HG03439 (cell line): Measurements from ENCODE around the gene RNF121.
"Not testable (repeated sequence)": the region's sequence is repeated elsewhere in the genome, so short reads cannot be mapped to it uniquely, and the experiment has no call there.

Source experiments
- ATAC-seq: cut with Tn5 transposase; IDR thresholded peaks from one replicate; pipeline ENCODE4 v1.9.1; 2021; ENCODE audit warnings: mild to moderate bottlenecking, moderate library complexity; ENCODE audit not compliant: unreplicated experiment

Gene RNF121

DNA sequence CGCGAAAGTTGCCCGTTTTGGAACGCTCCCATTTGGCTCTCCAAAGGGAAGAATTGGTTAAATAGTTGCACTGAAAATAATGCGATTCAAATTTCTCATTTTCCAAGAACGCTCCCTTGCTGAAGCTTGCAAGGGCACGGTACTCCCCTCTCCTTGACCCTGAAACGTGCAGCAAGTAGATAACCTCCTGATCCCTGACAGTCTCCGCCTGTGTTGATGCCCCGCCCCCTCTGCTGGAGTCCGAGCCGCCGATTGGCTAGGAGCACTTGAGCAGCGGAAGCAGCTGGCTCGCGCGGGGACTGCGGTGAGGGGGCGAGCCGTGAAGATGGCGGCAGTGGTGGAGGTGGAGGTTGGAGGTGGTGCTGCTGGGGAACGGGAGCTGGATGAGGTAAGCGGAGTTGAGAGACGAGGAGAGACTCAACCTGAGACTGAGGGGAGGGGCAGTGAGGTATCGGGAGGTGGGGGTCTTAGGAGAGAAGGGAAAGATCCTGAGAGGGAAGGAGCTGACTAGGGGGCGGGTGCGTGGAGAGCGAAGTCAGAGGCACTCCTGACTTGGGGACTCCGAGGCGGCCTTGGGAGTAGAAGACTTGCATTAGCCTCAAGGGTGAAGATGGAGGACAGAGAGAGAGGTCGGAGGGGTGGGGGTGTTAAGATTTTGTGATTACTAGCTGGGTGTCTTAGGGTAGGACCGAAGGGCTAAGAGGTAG is at the start of gene RNF121:
Gene RNF121 (plus strand): TSS at position 310 of the 707 bp plus-strand sequence. CDS start 16 bp downstream, at position 326.
- peak; percentile 82 for ATAC-seq

DNA sequence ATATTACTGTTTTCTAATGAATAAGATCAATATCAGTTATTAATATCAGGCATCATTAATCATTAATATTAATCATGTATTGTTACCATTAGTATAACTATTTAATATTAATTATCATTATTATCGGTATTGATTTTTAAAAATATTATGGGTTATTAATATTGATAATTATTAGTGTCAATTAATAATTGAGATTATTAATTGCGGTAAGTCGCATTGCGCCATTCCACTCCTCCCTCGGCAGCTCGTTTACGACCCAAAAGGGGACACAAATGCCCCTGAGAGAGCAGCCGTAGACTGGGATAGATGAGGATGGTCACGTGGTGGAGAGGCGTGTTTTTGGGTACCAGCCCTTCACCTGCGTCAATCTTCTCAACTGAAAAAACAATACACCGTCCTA is 43.0 kb upstream of the RNF121 start:
- not testable (repeated sequence) for ATAC-seq

DNA sequence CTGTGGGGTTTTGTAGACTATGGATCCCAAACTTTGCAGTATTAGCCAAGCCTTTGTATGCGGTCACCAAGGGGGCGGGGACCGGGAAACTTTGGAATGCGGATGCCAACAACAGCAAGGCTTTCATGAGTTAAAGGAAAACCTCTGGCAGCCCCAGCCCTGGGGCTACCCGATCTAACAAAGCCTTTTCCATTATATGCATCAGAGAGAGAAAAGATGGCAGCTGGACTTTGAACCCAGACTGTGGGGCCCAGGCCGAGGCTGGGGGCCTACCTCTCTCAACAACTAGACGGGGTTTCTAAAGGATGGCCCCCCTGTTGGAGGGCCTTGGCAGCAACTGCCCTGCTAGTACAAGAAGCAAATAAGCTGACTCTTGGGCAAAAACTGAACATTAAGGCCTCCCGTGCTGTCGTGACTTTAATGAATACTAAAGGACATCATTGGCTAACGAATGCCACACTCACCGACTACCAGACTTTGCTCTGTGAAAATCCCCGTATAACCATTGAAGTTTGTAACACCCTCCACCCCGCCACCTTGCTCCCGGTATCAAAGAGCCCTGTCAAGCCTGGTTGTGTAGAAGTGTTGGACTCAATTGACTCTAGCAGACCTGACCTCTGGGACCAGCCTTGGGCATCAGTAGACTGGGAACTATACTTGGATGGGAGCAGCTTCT is 40.4 kb upstream of the RNF121 start:
- ATAC-seq: not testable (repeated sequence)

DNA sequence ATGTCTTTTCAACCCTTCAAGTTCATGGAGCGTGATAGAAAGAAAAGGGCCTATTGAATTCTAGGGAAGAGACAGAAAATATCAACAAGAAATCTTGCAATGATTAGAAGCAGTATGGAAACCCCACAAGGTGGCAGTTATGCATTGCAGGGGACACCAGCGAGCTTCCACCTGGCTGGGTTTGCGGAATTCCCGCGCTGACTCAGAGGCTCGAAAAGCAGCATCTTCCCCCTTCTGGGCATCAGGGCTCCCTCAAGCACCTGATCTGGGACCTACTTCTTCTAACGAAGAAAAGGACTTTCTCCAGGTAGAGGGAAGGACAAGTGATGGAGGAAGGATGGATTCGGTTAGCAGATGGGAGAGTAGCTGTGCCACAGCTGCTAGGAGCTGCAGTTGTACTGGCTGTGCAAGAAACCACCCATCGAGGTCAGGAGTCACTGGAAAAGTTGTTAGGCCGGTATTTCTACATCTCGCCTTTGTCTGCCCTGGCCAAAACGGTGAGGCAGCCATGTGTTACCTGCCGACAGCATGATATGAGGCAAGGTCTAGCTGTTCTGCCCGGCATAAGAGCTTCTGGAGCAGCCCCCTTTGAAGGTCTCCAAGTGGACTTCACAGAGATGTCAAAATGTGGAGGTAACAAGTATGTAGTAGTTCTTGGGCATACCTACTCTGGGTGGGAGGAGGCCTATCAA is 39.5 kb upstream of the RNF121 start:
- ATAC-seq: not testable (repeated sequence)

DNA sequence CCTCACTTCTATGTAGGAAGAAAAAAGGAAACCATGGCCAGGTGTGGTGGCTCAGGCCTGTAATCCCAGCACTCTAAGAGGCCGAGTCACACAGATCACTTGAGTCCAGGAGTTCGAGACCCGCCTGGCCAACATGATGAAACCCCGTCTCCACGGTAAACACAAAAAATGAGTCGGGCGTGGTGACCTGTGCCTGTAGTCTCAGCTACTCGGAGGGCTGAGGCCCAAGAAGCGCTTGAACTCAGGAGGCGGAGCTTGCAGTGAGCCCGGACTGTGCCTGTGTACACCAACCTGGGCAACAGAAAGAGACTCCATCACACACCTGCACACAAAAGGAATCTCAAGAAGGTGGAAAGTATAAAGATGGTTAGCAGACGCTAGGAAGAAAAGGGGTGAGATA is 32.9 kb upstream of the RNF121 start:
- ATAC-seq: no peak

DNA sequence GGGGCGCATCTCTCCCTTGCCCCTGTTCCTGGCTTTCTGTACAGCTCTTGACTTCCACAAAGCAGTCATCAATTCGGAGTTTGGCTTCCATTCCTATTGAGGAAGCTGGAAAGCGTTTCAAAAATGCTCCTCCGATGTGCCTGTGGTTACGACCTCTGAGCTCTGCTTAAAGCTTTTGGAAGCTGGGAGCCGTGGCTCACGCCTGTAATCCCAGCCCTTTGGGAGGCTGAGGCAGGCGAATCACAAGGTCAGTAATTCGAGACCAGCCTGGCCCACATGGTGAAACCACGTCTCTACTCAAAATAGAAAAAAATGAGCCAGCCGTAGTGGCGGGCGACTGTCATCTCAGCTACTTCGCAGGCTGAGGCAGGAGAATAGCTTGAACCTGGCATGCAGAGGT is 27.7 kb upstream of the RNF121 start:
- not testable (repeated sequence) for ATAC-seq

DNA sequence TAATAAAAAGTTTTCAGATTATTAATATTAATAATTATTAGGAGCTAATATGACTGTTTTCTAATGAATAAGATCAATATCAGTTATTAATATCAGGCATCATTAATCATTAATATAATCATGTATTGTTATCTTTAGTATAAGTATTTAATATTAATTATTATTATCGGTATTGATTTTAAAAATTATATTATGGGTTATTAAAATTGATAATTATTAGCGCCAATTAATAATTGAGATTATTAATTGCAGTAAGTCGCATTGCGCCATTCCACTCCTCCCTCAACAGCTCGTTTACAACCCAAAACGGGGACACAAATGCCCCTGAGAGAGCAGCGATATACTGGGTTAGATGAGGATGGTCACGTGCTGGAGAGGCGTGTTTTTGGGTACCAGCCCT is 20.6 kb upstream of the RNF121 start:
- no peak for ATAC-seq

DNA sequence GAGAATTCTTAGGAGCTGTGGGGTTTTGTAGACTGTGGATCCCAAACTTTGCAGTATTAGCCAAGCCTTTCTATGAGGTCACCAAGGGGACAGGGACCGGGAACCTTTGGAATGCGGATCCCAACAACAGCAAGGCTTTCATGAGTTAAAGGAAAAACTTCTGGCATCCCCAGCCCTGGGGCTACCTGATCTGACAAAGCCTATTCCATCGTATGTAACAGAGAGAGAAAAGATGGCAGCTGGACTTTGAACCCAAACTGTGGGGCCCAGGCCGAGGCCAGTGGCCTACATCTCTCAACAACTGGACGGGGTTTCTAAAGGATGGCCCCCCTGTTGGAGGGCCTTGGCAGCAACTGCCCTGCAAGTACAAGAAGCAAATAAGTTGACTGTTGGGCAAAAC is 18.1 kb upstream of the RNF121 start:
- ATAC-seq: not testable (repeated sequence)

DNA sequence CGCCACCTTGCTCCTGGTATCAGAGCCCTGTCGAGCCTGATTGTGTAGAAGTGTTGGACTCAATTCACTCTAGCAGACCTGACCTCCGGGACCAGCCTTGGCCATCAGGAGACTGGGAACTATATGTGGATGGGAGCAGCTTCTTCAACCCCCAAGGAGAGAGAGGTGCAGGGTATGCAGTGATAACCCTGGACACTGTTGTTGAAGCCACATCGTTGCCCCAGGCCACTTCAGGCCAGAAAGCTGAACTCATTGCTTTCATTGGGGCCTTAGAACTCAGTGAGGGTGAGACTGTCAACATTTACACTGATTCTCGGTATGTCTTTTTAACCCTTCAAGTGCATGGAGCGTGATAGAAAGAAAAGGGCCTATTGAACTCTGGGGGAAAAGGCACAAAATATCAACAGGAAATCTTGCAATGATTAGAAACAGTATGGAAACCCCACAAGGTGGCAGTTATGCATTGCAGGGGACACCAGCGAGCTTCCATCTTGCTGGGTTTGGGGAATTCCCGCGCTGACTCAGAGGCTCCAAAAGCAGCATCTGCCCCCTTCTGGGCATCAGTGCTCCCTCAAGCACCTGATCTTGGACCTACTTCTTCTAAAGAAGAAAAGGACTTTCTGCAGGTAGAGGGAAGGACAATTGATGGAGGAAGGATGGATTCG is 17.4 kb upstream of the RNF121 start:
- not testable (repeated sequence) for ATAC-seq

DNA sequence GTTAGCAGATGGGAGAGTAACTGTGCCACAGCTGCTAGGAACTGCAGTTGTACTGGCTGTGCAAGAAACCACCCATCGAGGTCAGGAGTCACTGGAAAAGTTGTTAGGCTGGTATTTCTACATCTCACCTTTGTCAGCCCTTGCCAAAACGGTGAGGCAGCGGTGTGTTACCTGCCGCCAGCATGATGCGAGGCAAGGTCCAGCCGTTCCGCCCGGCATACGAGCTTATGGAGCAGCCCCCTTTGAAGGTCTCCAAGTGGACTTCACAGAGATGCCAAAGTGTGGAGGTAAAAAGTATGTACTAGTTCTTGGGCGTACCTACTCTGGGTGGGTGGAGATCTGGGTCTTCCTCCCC is 16.9 kb upstream of the RNF121 start:
- not testable (repeated sequence) for ATAC-seq

DNA sequence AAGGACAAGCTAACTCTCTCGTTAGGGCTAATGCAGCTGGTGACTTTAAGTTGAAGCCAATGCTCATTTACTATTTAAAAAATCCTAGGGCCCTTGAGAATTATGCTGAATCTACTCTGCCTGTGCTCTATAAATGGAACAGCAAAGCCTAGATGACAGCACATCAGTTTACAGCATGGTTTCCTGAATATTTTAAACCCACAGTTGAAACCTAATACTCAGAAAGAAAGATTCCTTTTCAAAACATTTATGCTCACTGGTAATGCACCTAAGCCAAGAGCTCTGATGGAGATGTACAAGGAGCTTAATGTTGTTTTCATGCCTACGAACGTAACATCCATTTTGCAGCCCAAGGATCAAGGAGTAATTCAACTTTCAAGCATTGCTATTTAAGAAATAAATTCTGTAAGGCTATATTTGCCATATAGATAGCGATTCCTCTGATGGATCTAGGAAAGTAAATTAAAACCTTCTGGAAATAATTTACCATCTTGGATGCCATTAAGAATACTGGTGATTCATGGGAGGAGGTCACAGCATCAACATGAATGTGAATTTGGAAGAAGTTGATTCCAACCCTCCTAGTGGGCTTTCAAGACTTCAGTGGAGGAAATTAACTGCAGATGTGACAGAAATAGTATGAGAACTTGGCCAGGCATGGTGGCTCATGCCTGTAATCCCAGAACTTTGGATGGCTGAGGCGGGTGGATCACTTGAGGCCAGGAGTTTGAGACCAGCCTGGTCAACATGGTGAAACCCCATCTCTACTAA is 14.9 kb upstream of the RNF121 start:
- ATAC-seq: no peak

DNA sequence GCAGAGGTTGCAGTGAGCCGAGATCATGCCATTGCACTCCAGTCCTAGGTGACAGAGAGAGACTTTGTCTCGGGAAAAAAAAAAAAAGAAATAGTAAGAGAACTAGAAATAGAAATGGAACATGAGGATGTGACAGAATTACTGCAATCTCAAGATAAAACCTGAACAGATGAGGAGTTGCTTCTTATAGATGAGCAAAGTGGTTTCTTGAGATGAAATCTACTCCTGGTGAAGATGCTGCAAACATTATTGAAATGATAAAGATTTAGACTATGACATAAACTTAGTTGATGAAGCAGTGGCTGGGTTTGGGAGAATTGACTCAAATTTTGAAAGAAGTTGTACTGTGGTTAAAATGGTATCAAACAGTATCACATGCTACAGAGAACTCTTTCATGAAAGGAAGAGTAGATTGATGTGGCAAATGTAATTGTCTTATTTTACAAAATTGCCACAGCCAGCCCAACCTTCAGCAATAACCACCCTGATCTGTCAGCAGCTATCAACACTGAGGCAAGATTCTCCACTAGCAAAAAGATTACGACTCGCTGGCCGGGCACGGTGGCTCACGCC is 14.1 kb upstream of the RNF121 start:
- ATAC-seq: no peak

DNA sequence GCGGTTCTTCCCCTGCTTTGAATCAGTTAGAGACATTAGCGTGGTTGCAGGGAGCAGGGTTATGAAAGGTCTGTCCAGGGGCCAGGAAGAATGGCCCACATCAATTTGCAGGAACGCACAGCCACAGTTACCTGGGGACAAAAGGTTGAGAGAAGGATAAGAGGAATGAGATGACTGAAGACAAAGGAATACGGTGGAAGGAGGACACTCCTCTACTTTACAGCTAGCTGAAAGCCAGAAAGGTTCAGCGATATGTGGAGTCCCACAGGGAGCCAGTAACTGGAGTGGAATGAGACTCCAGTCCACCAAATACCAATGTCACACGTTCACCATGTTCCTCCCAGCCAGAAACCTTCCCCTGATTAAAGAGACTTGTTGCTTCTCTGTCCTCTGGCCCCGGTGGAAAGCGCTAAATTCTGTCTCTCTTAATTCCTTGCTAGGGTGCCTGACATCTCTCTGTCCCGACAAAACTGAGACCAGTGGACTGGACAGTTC is 11.2 kb upstream of the RNF121 start:
- no peak for ATAC-seq

DNA sequence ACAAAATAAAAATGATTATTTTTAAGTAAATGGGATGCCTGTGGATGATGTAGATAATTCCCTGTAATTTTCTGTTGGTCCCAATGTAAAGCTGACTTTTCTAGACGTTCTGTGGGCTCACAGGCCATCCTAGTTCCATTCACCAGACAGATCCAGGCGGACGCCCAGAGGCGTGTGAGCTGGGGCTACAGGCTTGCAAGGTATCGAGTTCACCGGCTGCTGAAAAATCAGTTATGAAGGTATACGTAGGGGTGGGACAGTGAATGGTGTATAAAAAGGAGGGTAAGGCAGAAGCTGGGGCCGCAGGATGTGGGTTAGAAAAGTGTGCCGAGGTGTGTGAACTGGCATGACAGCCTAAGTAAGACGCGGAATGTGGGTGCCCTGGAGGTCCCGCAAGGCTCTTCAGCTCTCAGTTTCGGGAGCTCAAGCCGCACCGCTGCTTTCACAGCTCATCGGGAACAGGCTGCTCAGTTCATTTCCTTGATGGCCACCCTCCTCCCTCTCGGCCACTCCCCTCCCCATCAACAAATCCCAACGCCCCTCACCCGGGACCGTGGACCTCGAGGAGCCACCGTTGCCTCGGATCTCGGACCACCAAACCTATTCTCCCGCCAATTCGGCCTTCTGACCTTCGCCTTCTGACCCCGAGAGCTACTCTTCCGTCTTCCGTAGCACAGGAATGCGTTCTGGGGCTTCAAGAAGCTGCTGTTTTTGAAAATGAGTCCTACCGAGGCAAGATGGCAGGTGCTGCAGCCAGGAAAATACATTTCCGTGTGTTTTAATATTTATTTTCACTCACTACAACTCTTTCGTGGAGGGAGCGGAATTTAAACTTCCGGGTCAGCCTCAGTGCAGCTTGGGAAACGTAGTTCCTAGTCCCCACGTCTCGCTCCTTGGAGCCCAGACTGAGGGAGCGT is 768 bp upstream of the RNF121 start, which contains the start of gene XNDC1N:
Gene XNDC1N (minus strand): TSS at position 775 of the 917 bp plus-strand sequence. CDS start 5,241 bp downstream, outside the sequence.
- peak; percentile 74 for ATAC-seq

DNA sequence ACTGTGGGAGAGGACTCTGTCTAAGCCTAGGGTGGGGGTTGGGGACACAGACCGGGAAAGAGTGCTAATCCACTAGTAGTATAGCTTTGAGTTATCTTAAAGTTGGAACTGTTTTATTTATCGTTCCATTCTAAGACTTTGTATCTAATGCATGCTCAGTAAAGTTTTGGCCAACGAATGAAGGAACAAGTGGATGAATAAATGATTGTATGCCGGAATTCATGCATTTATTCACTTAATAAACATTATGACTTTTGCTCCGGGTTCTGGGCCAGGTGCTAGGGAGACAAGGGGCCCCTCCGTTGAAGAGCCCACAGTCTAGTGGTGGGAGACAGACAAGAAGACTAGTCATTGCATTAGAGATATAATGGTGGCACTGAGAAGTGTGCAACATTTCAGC is 645 bp downstream of the RNF121 start:
- no peak for ATAC-seq

DNA sequence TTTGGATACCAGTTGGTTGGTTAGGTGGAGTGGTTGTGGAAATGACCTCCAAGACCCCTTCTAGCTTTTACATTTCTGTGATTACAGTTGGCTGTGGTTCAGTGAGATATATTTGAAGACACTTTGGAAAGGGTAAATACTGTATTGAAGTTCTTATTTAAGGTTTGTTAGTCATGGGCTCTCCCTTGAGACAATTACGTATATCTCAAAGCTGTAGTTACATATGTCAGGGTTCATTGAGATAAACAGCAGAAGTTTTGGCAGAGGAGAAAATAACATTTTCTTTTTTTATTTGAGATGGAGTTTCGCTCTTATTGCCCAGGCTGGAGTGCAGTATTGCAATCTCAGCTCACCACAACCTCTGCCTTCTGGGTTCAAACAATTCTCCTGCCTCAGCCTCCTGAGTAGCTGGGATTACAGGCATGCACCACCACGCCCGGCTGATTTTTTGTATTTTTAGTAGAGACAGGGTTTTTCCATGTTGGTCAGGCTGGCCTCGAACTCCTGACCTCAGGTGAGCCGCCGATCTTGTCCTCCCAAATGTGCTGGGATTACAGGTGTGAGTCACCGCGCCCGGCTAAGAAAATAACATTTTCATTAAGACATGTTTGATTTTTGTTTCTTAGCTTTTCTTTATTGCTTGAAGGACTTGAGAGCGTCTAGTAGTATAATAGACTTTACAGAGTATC is 1.9 kb downstream of the RNF121 start:
- no peak for ATAC-seq

DNA sequence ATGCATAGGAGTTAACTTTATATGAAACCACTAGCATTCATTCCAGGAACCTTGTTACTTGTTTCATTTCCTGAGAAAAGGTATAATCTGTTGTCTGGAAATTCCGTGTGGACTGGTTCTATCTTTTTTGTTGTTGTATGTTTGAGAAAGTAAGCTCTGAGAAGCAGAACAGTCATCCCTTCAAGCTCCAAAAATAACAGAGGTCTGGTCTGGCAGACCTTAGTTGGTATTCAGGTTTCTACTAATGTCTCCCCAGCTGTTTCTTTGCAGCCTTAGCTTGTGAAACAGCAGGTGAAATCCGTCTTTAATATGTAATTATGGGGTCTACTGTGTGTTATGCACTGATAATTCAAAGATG is 2.4 kb downstream of the RNF121 start:
- no peak for ATAC-seq

DNA sequence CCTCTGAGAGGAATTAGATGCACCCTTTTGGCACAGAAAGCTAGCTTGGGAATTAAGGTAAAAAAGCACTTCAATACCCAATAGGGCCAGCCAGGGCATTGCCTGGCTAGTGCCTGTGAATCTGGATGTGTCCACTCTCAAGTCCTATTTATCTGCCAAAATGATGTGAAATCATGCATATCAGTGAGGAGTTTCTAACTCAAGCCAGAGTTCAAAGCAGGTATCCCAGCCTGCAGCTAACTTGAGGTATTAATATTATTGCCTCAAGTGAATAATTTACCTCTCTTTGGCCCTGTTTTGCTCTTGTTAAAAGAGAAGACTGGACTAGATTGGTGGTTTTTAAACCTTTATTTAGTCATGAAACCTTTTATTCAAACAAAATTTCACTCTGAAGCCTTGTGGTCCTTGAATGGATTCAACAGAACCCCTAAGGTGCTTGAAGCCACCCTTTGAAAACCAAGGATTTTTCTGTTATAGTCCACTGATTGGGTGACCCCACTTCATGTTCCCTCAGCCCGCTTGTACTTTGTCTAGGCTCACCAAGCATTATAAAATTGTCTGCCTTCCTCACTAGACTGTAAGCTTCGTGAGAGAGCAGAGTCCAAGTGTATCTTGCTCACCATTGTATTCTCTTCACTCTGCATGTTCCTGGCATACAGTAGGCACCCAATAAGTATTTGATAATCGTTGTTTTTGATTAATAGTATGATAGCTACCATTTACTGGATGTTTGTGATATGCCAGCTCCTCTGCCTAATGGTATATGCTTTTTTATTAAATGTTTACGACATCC is 4.5 kb downstream of the RNF121 start:
- no peak for ATAC-seq
